ENCODE data around the gene QSOX2. TPM values are rescaled to one million over a fixed set of nuclear protein-coding genes. Genes with fewer than 3 reads are reported as not detected.

QSOX2 gene
- polyA plus RNA-seq, 3 donors from 2014 or later, result 0.59 to 0.89 TPM; not detected in 1

- no peak overlapping the region for H3K27ac Mint-ChIP-seq
- peaks cover 0 to 1% (median 0%) of the 10 kb centered on the region in 3 donors for H3K27me3 Mint-ChIP-seq (ENCODE audit: low read depth in 3 of 3)
Measured at GRCh38 chr9:136264441-136265405, 19.1 kb upstream of the QSOX2 start.

GRCh38 chr9:136264031-136264430 is 18.4 kb upstream of the QSOX2 start:
- H3K36me3 Mint-ChIP-seq, result no peaks in the 10 kb centered on the region
- H3K4me1 Mint-ChIP-seq, result peaks cover 0 to 9% of the 10 kb centered on the region in 2 donors
- peaks cover 0 to 1% (median 0%) of the 10 kb centered on the region in 3 donors for H3K27me3 Mint-ChIP-seq (ENCODE audit: low read depth in 3 of 3)
- no peak overlapping the region for H3K27ac Mint-ChIP-seq
- no peak overlapping the region for H3K4me3 Mint-ChIP-seq
- DNase-seq, result no peak
- H3K9me3 Mint-ChIP-seq, result no peaks in the 10 kb centered on the region

More at GRCh38 chr9:136264441-136265405, 19.1 kb upstream of the QSOX2 start:
- DNase-seq, result no peak
- H3K4me3 Mint-ChIP-seq, result no peak overlapping the region
- H3K4me1 Mint-ChIP-seq, result peaks cover 0 to 9% of the 10 kb centered on the region in 2 donors
- no peaks in the 10 kb centered on the region for H3K36me3 Mint-ChIP-seq
- H3K9me3 Mint-ChIP-seq, result no peaks in the 10 kb centered on the region

GRCh38 chr9:136262671-136263178 is 17.1 kb upstream of the QSOX2 start:
- H3K9me3 Mint-ChIP-seq, result no peaks in the 10 kb centered on the region
- peaks cover 0 to 5% of the 10 kb centered on the region in 2 donors for H3K4me1 Mint-ChIP-seq
- peaks cover 0 to 1% (median 0%) of the 10 kb centered on the region in 3 donors for H3K27me3 Mint-ChIP-seq (ENCODE audit: low read depth in 3 of 3)
- no peak overlapping the region for H3K27ac Mint-ChIP-seq
- DNase-seq, result no peak
- H3K36me3 Mint-ChIP-seq, result no peaks in the 10 kb centered on the region
- no peak overlapping the region for H3K4me3 Mint-ChIP-seq

GRCh38 chr9:136261686-136262430 is 16.2 kb upstream of the QSOX2 start:
- Mint-ChIP-seq H3K27ac (no peak overlapping the region), H3K36me3 (no peaks in the 10 kb centered on the region), H3K27me3 (ENCODE audit: low read depth in 3 of 3) (peaks cover 0 to 1% (median 0%) of the 10 kb centered on the region in 3 donors), H3K4me3 (no peak overlapping the region), H3K4me1 (peaks cover 0 to under 1% of the 10 kb centered on the region in 2 donors), H3K9me3 (no peaks in the 10 kb centered on the region)
- no peak for DNase-seq

- Mint-ChIP-seq H3K4me3 (no peak overlapping the region), H3K9me3 (no peaks in the 10 kb centered on the region), H3K4me1 (no peaks in the 10 kb centered on the region), H3K36me3 (no peaks in the 10 kb centered on the region), H3K27ac (no peak overlapping the region), H3K27me3 (ENCODE audit: low read depth in 3 of 3) (peaks cover 0 to 1% (median 0%) of the 10 kb centered on the region in 3 donors)
- no peak for DNase-seq
Measured at GRCh38 chr9:136260936-136261472, 15.4 kb upstream of the QSOX2 start.

- no peak overlapping the region for H3K4me3 Mint-ChIP-seq
- H3K27ac Mint-ChIP-seq, result no peak overlapping the region
- no peaks in the 10 kb centered on the region for H3K36me3 Mint-ChIP-seq
- peaks cover 0 to 1% (median 0%) of the 10 kb centered on the region in 3 donors for H3K27me3 Mint-ChIP-seq (ENCODE audit: low read depth in 3 of 3)
- no peaks in the 10 kb centered on the region for H3K9me3 Mint-ChIP-seq
- DNase-seq, result no peak
- no peaks in the 10 kb centered on the region for H3K4me1 Mint-ChIP-seq
Measured at GRCh38 chr9:136260521-136260920, 14.9 kb upstream of the QSOX2 start.

GRCh38 chr9:136259836-136260235 is 14.2 kb upstream of the QSOX2 start:
- Mint-ChIP-seq H3K4me1 (no peaks in the 10 kb centered on the region), H3K4me3 (no peak overlapping the region), H3K9me3 (no peaks in the 10 kb centered on the region), H3K27ac (no peak overlapping the region), H3K27me3 (ENCODE audit: low read depth in 3 of 3) (peaks cover 0 to 3% (median 0%) of the 10 kb centered on the region in 3 donors), H3K36me3 (no peaks in the 10 kb centered on the region)
- no peak for DNase-seq

- Mint-ChIP-seq H3K27ac (no peak overlapping the region), H3K27me3 (ENCODE audit: low read depth in 3 of 3) (peaks cover 0 to 3% (median 0%) of the 10 kb centered on the region in 3 donors), H3K4me1 (no peaks in the 10 kb centered on the region), H3K9me3 (no peaks in the 10 kb centered on the region), H3K4me3 (no peak overlapping the region), H3K36me3 (no peaks in the 10 kb centered on the region)
- no peak for DNase-seq
Measured at GRCh38 chr9:136259517-136259813, 13.9 kb upstream of the QSOX2 start.

- H3K4me1 Mint-ChIP-seq, result no peaks in the 10 kb centered on the region
- DNase-seq, result no peak
- H3K36me3 Mint-ChIP-seq, result no peaks in the 10 kb centered on the region
- peaks cover 0 to 3% (median 0%) of the 10 kb centered on the region in 3 donors for H3K27me3 Mint-ChIP-seq (ENCODE audit: low read depth in 3 of 3)
- no peaks in the 10 kb centered on the region for H3K9me3 Mint-ChIP-seq
- H3K27ac Mint-ChIP-seq, result no peak overlapping the region
- H3K4me3 Mint-ChIP-seq, result no peak overlapping the region
Measured at GRCh38 chr9:136258786-136259516, 13.3 kb upstream of the QSOX2 start.

GRCh38 chr9:136258299-136258625 is 12.7 kb upstream of the QSOX2 start:
- Mint-ChIP-seq H3K27ac (no peak overlapping the region), H3K9me3 (no peaks in the 10 kb centered on the region)
- DNase-seq, result no peak

GRCh38 chr9:136257381-136258298 is 12.0 kb upstream of the QSOX2 start:
- no peak for DNase-seq
- Mint-ChIP-seq H3K4me3 (no peak overlapping the region), H3K27ac (no peak overlapping the region), H3K9me3 (no peaks in the 10 kb centered on the region), H3K27me3 (ENCODE audit: low read depth in 3 of 3) (peaks cover 0 to 3% (median 0%) of the 10 kb centered on the region in 3 donors), H3K4me1 (no peaks in the 10 kb centered on the region), H3K36me3 (no peaks in the 10 kb centered on the region)

More at GRCh38 chr9:136258299-136258625, 12.7 kb upstream of the QSOX2 start:
- Mint-ChIP-seq H3K36me3 (no peaks in the 10 kb centered on the region), H3K4me1 (no peaks in the 10 kb centered on the region), H3K4me3 (no peak overlapping the region), H3K27me3 (ENCODE audit: low read depth in 3 of 3) (peaks cover 0 to 3% (median 0%) of the 10 kb centered on the region in 3 donors)

GRCh38 chr9:136255896-136256890 is 10.6 kb upstream of the QSOX2 start:
- Mint-ChIP-seq H3K27me3 (ENCODE audit: low read depth in 3 of 3) (peaks cover 0 to 3% (median 0%) of the 10 kb centered on the region in 3 donors), H3K36me3 (no peaks in the 10 kb centered on the region), H3K9me3 (no peaks in the 10 kb centered on the region), H3K4me1 (no peaks in the 10 kb centered on the region), H3K27ac (no peak overlapping the region), H3K4me3 (no peak overlapping the region)
- DNase-seq, result no peak
